ENCODE results near the gene PPFIBP1. TPM values are rescaled to one million over a fixed set of nuclear protein-coding genes. Genes with fewer than 3 reads are reported as not detected.

PPFIBP1 gene
- total and polyA plus RNA-seq, 2 of the 13 experiments (the other 11 are each of a cell fraction or from before 2014, with no cell fraction given): 16.2 to 21.8 TPM

DNA sequence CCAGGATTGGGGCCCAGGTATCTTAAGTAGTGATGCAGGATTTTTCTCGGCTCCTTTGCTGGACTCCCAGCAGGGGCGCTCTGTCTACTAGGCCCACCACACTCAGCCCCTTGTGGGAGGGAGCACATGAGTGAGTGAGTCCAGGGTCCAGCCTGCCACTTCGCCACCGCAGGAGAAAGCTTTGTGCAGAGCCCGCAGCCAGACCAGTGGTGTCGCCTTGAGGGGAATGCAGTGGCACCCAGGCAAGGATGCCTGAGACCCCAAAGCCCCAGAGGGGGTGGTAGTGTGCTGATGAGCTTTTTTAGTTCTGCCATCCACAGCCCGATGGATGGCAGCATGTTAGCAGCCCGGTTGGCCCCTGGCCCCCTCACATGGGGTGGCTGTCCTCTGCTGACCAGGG is 181.3 kb downstream of the PPFIBP1 start (continued):
- TF ChIP-seq, protein P1, sequence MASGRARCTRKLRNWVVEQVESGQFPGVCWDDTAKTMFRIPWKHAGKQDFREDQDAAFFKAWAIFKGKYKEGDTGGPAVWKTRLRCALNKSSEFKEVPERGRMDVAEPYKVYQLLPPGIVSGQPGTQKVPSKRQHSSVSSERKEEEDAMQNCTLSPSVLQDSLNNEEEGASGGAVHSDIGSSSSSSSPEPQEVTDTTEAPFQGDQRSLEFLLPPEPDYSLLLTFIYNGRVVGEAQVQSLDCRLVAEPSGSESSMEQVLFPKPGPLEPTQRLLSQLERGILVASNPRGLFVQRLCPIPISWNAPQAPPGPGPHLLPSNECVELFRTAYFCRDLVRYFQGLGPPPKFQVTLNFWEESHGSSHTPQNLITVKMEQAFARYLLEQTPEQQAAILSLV (CRISPR knock-in tag; IDR thresholded peaks at IDR 0.05; ENCODE audit: borderline replicate concordance): no peak
- TF ChIP-seq, protein P2, sequence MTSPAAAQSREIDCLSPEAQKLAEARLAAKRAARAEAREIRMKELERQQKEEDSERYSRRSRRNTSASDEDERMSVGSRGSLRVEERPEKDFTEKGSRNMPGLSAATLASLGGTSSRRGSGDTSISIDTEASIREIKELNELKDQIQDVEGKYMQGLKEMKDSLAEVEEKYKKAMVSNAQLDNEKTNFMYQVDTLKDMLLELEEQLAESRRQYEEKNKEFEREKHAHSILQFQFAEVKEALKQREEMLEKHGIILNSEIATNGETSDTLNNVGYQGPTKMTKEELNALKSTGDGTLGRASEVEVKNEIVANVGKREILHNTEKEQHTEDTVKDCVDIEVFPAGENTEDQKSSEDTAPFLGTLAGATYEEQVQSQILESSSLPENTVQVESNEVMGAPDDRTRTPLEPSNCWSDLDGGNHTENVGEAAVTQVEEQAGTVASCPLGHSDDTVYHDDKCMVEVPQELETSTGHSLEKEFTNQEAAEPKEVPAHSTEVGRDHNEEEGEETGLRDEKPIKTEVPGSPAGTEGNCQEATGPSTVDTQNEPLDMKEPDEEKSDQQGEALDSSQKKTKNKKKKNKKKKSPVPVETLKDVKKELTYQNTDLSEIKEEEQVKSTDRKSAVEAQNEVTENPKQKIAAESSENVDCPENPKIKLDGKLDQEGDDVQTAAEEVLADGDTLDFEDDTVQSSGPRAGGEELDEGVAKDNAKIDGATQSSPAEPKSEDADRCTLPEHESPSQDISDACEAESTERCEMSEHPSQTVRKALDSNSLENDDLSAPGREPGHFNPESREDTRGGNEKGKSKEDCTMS (CRISPR knock-in tag; conservative IDR thresholded peaks at IDR 0.05): no peak
- TF ChIP-seq ZNF879 (CRISPR knock-in tag; IDR thresholded peaks at IDR 0.05) (no peak), HNRNPH1 (optimal IDR thresholded peaks at IDR 0.05; ENCODE audit: low read depth, low read length) (no peak), CEBPB (IDR thresholded peaks at IDR 0.05; ENCODE audit: borderline replicate concordance, low read depth, low read length) (no peak), ZKSCAN8 (CRISPR knock-in tag; IDR thresholded peaks at IDR 0.05; ENCODE audit: borderline replicate concordance) (no peak), SRSF1 (optimal IDR thresholded peaks at IDR 0.05; ENCODE audit: low read depth, low read length) (no peak), ZNF354B (CRISPR knock-in tag; IDR thresholded peaks at IDR 0.05) (no peak), SP4 (CRISPR knock-in tag; IDR thresholded peaks at IDR 0.05) (no peak), JARID2 (CRISPR knock-in tag; IDR thresholded peaks at IDR 0.05; ENCODE audit: insufficient replicate concordance) (no peak), HOXA9 (CRISPR knock-in tag; IDR thresholded peaks at IDR 0.05; ENCODE audit: borderline replicate concordance) (no peak), SIX4 (CRISPR knock-in tag; IDR thresholded peaks at IDR 0.05) (no peak), POLR2AphosphoS5 (IDR thresholded peaks at IDR 0.05; ENCODE audit: low read depth, low read length) (peak; percentile 81), GATAD2A (CRISPR knock-in tag; IDR thresholded peaks at IDR 0.05) (peak; percentile 78), SYNCRIP (IDR thresholded peaks at IDR 0.05; ENCODE audit: insufficient read depth, low read depth, low read length) (no peak), PAWR (CRISPR knock-in tag; IDR thresholded peaks at IDR 0.05; ENCODE audit: borderline replicate concordance) (no peak), CEBPG (CRISPR knock-in tag; IDR thresholded peaks at IDR 0.05) (no peak), GPN1 (CRISPR knock-in tag; IDR thresholded peaks at IDR 0.05; ENCODE audit: borderline replicate concordance) (no peak), ZNF263 (CRISPR knock-in tag; IDR thresholded peaks at IDR 0.05) (0 out of 2 replicates have a peak, but pooled peaks have one; percentile 17)
- TF ChIP-seq, protein P3, sequence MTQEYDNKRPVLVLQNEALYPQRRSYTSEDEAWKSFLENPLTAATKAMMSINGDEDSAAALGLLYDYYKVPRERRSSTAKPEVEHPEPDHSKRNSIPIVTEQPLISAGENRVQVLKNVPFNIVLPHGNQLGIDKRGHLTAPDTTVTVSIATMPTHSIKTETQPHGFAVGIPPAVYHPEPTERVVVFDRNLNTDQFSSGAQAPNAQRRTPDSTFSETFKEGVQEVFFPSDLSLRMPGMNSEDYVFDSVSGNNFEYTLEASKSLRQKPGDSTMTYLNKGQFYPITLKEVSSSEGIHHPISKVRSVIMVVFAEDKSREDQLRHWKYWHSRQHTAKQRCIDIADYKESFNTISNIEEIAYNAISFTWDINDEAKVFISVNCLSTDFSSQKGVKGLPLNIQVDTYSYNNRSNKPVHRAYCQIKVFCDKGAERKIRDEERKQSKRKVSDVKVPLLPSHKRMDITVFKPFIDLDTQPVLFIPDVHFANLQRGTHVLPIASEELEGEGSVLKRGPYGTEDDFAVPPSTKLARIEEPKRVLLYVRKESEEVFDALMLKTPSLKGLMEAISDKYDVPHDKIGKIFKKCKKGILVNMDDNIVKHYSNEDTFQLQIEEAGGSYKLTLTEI (CRISPR knock-in tag; conservative IDR thresholded peaks at IDR 0.05): no peak
- TF ChIP-seq, protein P4, sequence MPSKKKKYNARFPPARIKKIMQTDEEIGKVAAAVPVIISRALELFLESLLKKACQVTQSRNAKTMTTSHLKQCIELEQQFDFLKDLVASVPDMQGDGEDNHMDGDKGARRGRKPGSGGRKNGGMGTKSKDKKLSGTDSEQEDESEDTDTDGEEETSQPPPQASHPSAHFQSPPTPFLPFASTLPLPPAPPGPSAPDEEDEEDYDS (CRISPR knock-in tag; IDR thresholded peaks at IDR 0.05): no peak
- TF ChIP-seq, protein P5, sequence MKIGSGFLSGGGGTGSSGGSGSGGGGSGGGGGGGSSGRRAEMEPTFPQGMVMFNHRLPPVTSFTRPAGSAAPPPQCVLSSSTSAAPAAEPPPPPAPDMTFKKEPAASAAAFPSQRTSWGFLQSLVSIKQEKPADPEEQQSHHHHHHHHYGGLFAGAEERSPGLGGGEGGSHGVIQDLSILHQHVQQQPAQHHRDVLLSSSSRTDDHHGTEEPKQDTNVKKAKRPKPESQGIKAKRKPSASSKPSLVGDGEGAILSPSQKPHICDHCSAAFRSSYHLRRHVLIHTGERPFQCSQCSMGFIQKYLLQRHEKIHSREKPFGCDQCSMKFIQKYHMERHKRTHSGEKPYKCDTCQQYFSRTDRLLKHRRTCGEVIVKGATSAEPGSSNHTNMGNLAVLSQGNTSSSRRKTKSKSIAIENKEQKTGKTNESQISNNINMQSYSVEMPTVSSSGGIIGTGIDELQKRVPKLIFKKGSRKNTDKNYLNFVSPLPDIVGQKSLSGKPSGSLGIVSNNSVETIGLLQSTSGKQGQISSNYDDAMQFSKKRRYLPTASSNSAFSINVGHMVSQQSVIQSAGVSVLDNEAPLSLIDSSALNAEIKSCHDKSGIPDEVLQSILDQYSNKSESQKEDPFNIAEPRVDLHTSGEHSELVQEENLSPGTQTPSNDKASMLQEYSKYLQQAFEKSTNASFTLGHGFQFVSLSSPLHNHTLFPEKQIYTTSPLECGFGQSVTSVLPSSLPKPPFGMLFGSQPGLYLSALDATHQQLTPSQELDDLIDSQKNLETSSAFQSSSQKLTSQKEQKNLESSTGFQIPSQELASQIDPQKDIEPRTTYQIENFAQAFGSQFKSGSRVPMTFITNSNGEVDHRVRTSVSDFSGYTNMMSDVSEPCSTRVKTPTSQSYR (CRISPR knock-in tag; IDR thresholded peaks at IDR 0.05; ENCODE audit: borderline replicate concordance): no peak
